Fibroblast of skin of right quadriceps (primary cell): ENCODE results near the gene DSCAML1.
"Not testable (repeated sequence)": the region's sequence is repeated elsewhere in the genome, so short reads cannot be mapped to it uniquely, and the experiment has no call there.

Experiments used
- DNase-seq: peaks from one replicate; pipeline ENCODE4 v3.0.0-alpha.2; 2013

Gene DSCAML1

DNA sequence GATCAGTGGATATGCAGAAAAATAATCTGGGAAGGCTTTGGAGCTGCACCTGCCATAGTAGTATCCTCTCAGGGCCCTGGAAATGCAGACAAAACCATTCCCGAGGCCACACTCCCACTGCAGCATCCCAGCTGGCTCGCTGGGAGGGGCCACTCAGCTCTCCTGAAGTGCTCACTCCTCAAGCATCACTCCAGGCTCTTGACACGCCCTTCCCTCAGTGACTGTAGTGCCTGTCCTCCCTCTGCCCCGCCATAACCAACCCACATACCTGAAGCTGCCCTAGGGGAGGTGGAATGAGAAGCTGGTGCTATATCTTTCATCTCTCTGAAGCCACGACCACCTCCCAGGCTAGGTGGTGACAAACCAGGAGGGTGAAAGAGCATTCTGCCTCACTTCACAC, 4.8 kb downstream of the DSCAML1 start:
- no peak for DNase-seq

DNA sequence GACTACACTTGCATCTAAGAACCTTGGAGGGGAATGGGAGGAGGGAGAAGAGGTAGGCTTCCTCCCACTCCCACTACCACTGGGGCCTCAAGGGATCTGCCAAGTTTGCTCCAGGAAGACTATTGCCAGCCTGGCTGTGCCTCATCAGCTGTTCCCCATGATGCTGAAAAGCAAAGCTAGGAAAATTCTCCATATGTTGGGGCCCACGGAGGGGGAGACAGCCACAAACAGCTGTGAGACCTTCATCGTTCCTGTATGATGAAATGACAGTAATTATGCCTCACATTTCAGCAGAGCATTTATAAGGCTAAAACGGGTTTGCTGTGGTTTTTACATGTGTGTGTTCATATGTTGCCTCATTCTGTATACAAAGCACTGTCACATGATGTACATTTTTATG, 6.7 kb downstream of the DSCAML1 start:
- DNase-seq: no peak

DNA sequence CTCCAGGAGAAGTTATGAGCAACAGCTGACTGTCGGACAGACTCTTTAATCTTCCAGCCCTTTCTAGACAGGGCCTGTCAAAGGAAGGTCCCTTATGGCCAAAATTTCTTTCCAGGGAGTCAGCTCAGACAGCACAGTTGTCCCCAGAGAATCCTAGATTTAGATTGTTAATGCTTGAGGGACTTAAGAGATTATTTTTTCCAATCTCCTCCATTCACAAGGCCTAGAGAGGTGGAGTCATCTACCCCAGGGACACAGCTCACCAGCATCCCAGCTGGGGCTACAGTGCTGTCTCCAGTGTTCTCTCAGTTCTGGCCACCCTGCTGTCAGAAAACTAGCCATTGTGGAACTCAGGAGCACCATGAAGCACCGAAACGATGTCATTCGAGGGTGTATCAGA, 7.8 kb downstream of the DSCAML1 start:
- DNase-seq: no peak

DNA sequence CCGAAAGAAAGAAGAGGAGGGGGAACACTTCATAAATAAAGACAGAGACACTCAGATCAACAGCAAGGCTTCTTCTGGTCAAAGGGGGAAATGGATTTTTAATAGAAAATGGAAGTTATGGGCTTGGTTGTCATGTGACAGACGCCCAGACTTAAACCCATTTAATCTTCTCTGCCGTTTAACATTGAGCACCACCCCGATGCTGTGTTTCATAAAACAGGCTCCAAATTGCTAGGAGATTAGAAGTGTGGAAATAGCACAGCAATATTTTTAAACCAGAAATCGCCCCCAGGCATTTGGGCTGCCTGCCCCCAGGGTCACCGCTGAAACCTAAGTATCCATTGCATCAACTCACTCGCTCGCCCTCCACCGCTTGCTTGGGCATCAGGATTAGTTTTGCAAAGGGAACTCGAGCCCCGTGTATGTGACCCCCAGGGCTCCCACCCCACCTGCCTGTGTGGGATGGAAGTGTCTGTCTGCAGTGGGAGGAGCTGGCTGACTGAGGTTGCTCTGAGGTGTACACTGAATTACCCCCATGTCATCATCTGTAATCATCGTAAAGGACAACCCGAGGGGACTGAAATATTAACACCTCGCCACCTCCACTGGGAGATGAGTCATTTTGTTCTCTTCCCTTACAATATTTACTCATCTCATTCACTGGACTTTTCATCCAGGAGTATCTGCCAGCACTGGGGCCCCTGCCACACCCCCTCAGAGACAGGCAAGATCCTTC, 10.7 kb downstream of the DSCAML1 start:
- no peak for DNase-seq

DNA sequence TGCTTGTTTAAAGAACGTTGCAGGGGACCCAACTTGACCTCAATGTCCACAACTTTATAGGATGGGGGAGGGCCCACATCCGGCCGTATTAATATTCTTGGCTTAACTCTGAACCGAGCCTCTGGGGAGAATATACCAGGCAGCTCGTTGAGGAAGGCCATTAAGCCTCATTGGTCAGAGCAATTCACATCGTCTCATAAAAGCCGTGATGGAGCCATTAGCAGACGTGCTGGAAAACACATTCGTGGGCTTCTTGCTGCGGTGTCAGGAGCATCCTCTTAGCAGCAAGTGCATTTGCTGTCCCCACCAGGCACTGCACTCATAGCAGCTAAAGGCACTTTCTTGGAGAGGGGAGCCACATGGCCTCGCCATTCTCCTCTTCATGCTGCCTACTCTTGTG, 14.9 kb downstream of the DSCAML1 start:
- DNase-seq: no peak

DNA sequence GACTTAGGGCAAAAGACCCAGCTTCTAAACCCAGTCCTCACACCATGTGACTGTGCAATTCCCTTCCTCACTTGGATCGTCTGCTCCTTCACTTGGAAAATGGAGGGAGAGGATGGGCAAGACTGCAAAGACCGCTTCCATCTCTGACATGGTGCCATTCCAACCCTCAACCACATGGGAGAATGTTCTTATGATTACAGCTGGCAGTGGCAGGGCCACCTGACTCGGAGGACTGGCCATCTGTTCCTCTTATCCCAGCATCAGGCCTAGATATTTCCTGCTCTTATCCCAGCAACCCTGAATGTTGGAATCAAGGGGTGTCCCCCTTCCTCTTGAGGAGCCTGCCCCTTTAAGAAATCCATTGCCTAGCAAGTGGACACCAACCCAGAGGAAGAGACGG, 15.4 kb downstream of the DSCAML1 start:
- DNase-seq: no peak

DNA sequence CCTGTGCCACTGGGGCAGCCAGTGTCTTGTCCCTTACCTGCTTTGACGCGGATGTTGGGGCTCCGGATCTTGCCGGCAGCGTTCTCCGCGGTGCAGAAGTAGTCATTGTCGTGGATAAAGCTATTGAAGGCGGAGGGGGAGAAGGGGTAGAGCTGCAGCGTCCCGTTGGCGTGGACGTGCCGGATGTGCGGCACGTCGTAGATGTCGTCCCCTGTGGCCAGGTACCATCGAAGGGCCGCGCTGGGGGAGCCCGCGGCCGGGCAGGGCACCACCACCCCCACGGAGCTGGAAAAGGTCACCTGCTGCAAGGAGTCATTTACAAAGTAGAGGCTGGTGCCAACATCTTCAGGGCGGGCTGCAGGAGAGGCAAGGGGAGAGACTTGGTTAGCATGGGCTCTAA, 16.6 kb downstream of the DSCAML1 start:
- DNase-seq: no peak

DNA sequence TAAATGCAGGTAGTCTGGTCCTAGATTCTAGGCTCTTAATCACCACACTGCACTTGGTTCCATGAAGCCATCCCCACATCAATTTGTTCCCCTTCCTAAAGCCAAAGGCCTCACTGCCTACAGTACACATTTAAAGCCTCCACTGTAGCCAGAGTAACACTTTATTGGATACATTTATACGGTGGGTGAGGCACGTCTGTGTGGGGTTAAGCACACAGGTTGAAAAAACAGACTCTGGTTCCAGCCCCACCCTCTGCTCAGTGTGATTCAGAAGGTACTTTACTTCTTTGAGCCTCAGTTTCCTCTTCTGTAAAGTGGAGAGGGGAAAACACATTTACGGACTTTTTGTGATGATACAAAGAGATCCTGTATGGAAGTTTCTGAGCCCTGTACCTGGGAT, 22.5 kb downstream of the DSCAML1 start:
- DNase-seq: no peak

DNA sequence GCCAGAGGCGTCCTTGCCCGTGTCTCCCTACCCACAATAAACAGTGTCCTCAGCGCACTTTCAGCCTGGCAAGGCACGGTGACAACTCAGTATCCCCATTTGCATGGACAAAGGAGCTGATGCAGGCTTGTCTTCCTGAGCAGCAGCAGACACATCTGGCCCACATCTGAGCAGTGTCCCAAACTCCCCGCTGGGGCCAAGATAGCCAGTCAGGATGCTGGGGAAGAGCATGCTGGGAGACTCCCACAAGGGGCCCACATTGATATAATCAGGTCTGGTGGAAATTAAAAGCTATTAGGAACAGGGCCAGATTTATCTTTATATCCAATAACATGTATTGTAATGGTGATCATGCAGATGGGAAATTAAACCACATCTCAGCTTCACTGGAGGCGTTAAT, 24.7 kb downstream of the DSCAML1 start:
- no peak for DNase-seq

DNA sequence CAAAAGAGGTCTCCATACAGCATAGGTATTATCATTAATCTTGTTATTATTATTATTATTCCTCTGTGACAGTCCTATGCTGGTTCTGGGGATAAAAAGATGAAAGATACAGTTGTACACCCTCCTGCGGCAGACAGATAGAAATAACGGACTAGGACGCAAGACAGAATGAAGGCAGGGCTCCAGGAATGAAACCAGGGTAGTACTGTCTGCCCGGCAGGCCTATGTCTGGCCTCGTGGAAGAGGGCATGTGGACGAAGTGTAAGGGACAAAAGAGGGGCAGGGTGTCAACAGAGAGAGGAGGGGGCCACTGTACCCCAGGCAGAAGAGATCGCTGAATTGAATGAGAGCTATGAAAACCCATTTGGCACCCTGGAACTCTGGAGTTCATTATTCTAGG, 25.2 kb downstream of the DSCAML1 start:
- DNase-seq: no peak

DNA sequence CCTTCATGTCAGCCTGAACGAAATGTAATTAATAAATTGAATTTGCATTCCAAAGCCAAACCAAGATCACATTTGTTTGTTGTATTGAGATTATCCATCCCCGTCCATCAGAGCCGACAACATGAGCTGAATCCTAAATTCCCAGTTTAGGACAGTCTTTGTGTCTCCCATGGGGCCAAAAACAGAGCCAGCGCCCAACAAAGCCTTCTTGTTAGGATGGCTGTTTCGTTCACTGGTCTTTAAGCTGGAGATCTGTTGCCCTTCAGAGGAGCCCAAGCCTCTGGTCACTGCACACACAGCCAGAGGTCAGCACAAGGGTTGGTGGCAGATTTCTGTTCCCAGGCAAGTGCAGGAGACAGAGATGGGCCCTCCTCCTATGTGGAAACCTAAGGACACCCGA, 25.8 kb downstream of the DSCAML1 start:
- DNase-seq: no peak

DNA sequence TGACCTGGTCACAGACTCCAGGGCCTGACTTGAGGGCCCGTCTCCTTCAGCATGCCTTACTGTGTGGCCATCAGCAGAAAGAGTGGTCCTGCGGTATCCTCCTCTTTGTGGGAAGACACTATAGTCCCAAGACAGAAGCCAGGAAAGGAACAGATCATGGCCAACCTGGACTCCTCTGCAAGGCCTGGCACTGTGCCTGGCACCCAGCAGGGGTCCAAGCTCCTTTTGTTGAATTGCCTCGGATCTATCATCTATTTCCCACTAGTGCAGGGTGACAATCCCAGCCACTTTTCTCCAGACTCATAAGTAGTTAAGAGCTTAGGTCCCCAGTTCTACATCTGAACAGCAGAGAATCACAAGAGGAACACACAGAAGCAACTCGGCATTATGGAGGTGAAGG, 27.0 kb downstream of the DSCAML1 start:
- no peak for DNase-seq

DNA sequence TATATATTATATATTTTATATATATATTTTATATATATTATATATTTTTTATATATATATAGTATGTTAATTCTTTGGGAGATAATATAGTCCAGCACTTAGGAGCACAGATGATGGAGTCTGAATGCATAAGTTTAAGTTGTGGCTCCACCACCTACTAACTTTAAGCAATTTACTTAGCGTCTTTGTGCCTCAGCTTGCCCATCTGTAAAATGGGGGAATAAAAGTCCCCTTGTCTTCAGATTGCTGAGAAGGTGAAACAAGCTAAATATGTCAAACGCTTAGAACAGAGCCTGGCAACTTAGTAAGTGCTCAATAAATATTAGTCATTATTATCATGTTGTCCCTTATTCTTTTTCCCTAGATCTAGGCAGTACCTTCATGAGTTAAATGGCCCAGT, 27.5 kb downstream of the DSCAML1 start:
- DNase-seq: no peak

DNA sequence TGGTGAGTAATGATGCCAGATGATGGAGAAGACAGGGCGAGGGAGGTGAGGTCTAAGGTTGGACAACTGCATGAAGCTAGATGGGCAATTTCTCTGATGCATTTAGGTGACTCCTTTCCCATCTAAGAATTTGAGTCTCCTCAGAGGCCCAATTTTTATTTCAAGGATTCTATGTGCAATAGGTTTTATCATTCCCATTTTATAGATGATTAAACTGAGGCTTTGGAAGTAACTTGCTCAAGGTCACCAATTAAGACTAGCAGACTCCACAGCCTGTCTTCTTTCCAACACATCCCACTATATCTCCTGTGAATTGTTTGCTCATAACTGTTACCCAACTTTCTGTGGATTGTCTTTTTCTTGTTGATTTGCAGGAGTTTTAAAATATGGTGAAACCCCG, 28.5 kb downstream of the DSCAML1 start:
- no peak for DNase-seq

DNA sequence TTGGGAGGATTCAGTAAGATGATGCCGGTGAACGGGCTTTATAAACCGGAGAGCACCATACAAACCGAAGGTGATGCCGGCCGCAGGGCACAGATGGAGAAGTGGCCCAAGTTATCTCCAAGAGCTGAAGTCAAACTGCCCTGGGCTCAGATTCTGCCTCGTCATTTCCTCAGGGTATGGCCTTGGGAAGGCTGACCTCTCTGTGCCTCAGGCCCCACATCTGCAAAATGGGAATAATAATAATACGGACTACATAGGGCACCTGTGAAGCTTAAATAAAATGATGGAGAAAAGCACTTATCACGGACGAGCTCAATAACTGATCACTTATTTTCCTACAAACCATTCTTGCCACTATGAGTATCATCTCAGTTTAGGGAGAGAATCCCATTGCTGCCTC, 29.9 kb downstream of the DSCAML1 start:
- DNase-seq: no peak

DNA sequence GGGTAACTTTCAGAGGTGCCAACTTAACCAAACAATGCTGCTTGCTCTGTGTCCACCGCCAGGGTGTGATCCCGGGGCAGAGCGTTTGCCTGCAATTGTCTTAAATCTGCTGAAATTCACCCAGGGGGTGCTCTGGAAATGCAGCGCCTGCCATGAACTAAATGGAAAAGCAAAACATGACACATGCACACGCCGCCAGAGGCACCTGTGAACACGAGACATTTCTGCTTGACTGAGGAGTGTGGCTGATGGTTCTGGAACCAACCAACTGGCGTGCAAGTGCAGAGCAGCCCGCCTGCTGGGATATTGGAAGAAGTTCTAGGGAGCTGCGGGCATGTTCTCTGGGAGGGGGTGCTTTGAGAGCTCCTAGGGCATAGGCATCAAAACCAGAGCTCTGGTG, 30.4 kb downstream of the DSCAML1 start:
- no peak for DNase-seq

DNA sequence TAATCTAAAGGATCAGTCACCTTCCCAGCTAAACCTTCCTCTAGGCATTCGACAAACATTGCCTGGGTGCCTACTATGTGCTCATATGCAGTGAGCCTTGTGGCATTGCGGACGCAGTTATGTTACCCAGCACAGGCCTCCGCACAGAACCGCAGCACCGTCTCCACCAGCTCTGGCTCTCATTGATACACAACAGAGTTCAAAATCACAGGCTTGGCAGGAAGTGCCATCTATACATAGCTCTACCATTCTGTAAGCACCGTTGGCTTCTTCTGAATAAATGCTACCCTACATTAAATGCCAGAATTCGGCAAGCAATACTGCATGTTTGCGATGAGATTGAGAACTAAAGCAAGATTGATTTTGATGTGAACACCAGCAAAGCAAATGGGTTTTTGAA, 31.0 kb downstream of the DSCAML1 start:
- no peak for DNase-seq

DNA sequence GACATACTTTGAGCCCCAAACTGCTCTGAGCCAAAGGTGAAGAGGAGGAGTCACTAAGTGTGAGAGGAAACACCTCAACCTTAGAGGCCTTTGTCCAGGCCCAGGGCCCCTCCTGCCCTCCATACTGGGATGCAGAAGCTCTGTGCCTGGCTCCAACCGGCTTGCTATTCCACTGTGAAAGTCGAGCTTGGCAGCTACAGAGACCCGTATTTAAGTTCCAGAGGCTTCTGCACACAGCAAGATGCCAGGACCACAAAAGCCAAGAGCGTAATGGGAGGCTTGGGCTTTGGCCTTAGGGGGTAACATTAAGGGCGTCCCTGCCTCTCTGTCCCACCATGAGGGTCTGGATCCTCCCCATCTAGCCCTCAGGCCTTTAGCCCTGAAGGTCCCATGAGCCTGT, 31.9 kb downstream of the DSCAML1 start:
- no peak for DNase-seq

DNA sequence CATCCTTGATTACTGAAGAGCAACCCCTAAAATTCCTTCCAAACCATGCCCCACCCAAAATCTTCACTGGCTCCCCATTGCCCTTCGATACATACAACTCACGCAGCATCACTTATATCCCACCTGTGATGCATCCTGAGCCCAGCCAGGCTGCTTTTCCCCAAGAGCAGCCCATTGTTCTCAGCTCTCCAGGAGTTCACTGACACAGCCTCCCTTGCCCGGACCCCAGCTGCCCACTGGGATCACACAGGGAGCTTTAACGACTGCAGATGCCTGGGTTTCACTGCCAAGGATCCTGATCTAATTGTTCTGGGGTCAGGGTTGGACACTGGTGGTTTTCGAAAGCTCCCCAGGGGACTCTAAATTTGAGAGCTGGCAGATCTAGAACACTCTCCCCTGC, 33.6 kb downstream of the DSCAML1 start:
- not testable (repeated sequence) for DNase-seq

DNA sequence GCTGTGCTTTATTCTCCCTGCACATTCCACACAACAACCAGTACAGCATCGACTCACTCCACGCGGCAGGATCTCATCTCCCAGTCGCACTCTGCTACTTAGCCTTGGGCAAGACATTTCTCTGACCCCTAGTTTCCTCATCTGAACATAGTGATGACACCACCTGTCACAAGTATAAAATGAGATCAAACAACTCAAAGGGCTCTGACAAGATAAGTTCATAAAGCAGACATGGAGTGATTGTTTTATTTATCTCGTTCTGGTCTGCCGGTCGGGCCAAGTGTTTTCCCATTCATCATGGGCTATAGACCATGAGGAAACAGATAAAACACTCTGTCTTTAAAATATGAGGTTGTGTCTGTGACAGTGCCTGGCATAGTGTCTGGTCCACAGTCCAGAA, 35.0 kb downstream of the DSCAML1 start:
- no peak for DNase-seq

DNA sequence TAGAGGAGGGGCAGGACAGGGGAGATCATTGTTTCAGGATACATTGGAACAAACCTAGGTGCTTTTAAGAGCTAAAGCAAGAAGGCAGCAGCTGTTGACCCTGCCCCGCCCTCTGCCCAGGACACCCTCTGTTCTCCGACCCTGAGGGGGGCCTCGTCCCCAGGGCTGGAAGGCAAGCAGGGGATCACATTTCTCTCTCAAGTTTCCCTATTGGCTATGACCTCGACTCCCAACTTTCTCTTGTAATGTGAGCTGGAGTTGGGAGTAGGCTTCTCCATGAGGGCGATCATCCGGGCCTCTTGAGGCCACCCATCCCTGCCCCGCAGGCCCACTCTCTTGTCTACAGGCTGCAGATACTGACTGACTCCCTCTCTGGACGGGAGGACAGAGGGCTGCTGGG, 37.7 kb downstream of the DSCAML1 start:
- DNase-seq: no peak

DNA sequence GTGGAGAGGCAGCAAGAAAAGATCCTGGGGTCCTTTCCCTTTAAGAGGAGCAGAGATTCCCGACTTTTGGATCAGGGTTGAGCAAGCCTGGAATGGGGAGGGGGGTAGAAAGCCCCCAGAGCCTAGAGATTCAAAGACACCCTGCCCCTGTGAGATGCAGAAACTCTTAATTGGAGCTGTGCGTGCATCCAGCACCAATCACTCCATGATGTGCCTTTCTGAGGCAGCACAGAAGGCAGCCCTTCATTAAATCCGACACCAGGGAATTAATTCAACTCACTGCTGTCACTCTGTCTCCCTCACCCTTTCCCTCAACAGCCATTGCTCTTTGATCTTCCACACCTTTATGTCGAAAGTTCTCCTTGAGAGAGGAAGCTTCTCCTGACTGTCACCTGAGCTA, 43.0 kb downstream of the DSCAML1 start:
- DNase-seq: no peak

DNA sequence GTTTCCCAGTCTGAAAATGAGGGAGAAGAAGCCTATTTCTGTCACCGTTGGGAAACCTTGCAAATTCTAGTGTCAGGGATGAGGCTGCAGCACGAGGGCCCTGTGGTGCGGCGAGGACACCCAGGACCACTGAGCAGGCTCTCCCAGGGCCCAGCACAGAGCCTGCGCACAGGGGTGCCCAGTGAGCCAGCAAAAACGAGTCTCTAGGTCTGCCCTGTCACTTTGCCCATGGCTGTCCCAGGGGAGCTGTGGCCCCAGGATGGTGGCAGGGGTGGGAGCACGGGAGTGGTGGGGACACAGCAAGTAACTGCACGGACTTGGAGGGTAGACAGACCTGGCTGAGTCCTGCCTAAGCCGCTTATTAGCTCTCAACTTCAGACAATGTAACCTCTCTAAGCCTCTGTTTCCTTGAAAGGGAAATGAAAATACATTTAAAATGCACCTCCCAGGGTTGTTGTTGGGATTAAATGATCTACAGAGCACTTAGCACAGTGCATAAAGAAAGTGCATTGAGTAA, 44.2 kb downstream of the DSCAML1 start:
- no peak for DNase-seq

DNA sequence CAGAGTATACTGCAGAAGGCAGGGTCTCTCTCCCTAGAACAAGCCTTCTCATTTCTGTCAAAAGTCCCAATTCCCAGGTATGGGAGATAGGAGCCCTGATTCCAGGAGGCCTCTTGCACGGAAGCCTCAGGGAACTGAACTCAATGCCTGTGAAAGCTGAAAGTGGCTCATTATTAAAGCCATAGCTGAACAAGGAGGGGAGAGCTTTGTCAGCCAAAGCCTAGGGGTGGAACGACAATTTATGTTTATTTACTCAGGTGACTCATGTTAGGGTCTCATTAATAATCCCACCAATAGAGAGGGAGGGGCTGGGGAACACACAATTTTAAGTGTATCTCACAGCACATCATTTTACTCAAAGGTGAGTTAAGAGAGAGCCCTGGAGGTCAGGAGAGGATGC, 44.9 kb downstream of the DSCAML1 start:
- no peak for DNase-seq

DNA sequence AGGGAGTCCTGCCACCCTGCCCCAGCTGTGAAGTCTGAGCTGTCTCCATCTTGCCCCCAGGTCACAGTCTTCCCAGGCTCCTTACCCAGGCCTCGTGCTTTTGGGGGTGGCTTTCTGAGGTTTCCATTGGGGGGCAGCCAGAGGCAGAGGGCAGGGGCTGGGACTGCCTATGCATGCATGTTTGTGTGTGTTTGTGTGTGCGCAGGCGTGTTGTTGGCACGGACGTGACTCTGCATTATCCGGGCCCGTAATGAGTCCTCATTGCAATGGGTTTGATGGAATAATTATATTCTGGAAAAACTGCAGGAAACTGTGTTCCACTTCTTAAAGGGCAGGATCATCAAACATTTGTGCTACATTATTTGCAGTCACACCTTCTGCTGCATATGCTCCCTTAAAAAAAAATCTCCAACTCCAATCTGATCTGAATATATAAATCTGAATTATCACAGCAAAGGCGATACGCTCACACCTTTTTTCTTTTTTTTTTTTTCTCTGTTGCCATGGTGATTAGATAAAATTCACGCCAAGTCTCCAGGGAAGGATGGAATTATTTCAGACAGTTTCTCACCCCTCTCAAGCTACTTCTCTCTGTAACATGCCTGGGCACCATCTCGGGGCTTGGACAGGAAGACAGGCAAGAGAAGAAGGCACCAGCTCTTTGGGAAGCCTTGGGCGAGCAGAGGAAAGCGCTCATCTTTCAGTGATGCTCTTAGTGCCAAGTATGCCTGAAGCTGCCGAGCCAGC, 45.9 kb downstream of the DSCAML1 start:
- no peak for DNase-seq
